Smooth muscle cell of the brain vasculature (primary cell): ENCODE data around the gene SELENOP.
"Not testable (repeated sequence)": the region's sequence is repeated elsewhere in the genome, so short reads cannot be mapped to it uniquely, and the experiment has no call there.

ENCODE experiments used
- DNase-seq: peaks from one replicate; pipeline ENCODE4 v3.0.0-alpha.2; 2012; ENCODE audit warnings: low read depth, low spot score

Gene SELENOP

GRCh38 chr5:42826757-42827515 lies 15.2 kb upstream of the SELENOP start:
- no peak for DNase-seq

GRCh38 chr5:42825422-42826148 lies 13.9 kb upstream of the SELENOP start:
- no peak for DNase-seq

DNA sequence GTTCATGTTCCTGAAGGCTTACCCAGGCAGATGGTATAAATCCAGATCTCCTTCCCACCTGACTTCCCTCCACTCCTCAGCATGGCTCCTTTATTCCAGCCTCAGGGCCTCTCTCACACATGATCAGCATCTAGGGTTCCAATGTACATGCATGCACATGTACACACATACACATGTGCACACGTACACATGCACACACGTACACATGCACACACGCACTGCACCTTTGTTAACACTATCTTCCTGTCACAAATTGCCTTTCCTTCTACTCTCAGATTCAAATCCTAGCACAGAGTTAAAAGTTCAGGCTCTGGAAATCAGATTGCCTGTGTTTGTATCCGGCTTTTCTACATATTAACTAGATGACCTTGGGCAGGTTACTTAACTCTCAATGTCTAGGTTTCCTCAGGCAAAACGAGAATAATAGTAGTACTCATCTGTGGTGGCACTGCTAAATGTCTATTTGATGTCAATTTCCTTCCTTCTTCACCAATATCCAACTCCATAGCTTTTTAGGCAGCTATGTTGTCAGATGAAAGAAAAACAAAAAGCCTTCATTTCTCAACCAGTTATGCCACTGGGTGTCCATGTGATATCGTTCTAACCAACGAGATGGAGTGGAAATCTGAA lies 12.8 kb upstream of the SELENOP start:
- DNase-seq: no peak

DNA sequence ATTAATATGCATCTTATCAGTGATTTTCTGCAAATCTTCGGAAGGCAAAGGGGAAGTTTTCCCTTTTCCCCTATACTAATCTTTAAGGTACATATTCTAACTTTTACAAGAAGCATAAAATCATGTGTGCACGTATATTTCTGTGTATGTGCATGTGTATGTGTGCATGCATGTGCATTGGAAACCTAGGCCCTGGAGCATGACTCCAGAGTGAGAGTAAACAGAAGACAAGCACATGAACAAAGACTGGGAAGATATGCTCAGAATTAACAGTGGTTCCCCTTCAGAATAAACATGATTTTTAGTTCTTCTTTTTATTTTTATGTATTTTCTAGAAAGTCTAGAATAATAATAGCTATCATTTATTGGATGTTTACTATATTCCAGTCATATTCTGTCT lies 10.9 kb upstream of the SELENOP start:
- DNase-seq: no peak

GRCh38 chr5:42819745-42820144 lies 8.1 kb upstream of the SELENOP start:
- no peak for DNase-seq

- DNase-seq: not testable (repeated sequence)
Observed at GRCh38 chr5:42816546-42816945, 4.9 kb upstream of the SELENOP start.

DNA sequence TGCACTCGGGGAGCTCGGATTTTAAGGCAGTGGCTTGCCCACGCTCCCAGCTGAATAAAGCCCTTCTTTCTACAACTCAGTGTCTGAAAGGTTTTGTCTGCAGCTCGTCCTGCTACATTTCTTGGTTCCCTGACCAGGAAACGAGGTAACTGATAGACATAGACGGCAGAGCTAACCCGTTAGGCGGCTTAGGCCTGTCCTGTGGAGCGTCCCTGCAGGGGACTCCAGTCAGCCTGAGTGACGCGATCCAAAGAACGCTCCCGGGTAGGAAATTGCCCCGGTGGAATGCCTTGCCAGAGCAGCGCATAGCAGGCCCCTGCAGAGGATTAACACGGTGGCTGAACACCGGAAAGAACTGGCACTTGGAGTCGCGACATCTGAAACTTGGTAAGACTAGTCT lies 1.8 kb upstream of the SELENOP start:
- DNase-seq: no peak

- no peak for DNase-seq
Observed at GRCh38 chr5:42812620-42813019, 928 bp upstream of the SELENOP start.

GRCh38 chr5:42810834-42811590 lies 680 bp downstream of the SELENOP start:
- DNase-seq: no peak

GRCh38 chr5:42808888-42809611 lies 2.6 kb downstream of the SELENOP start:
- no peak for DNase-seq

DNA sequence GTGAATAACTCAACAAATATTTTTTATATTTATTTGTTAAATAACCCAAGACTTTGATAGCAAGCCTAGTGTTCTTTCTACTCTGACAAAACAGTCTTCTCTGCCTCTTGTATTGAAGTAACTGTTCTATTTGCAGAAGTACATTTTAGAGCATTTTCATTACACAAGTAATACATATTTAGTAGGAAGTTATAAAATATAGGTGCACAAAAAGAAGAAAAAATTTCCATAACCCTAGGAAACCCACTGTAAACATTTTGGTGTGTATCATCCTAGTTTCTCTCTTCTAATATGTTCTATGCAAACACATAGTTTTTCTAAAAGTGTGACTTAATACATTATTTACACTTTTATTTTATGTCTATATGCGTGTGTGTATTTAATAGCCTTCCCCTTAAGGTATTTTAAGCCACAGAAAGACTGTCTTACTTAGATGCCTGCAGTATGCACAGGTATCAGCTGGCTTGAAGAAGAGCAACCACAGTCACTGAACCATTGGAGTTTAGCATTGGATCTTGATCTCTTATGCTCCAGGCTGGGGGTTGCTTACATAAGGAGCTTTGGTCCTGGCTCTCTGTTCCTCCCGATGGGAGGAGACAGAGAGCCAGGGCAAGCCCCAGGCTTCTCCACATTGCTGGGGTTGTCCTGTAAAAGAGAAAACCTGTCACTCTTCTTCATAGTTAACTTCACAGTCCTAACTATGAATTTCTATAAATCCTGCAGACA lies 3.8 kb downstream of the SELENOP start:
- DNase-seq: no peak

- no peak for DNase-seq
Observed at GRCh38 chr5:42806701-42807262, 4.9 kb downstream of the SELENOP start.

- DNase-seq: no peak
Observed at GRCh38 chr5:42806004-42806700, 5.5 kb downstream of the SELENOP start.

DNA sequence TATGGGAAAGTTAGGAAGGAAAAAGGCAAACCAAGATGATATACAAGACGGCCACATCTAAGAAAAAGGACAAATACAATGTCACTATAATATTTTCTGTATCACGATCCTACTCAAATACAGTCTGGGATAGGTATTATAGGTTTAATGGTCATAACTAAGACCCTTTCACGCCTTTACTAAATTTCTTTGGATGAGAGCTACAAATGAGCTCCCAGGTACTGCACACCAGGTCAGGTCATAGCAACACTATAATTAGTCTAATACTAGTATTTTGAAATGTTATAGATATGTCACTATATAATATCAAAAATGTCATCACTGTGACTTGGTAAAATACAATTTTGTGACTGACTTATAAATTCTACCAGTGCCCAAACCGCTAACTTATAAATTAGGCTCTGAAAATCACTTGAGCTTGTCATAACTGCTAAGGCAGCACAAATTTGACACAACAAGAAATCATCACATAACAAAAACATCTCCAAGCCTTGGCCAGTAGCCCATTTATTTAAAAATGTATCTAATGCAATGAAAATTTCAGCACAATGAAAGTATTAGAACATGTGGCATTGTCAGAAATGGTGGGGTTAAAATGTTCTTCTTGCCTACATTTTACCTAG lies 6.9 kb downstream of the SELENOP start:
- DNase-seq: no peak

- no peak for DNase-seq
Observed at GRCh38 chr5:42801516-42802166, 10.1 kb downstream of the SELENOP start.

DNA sequence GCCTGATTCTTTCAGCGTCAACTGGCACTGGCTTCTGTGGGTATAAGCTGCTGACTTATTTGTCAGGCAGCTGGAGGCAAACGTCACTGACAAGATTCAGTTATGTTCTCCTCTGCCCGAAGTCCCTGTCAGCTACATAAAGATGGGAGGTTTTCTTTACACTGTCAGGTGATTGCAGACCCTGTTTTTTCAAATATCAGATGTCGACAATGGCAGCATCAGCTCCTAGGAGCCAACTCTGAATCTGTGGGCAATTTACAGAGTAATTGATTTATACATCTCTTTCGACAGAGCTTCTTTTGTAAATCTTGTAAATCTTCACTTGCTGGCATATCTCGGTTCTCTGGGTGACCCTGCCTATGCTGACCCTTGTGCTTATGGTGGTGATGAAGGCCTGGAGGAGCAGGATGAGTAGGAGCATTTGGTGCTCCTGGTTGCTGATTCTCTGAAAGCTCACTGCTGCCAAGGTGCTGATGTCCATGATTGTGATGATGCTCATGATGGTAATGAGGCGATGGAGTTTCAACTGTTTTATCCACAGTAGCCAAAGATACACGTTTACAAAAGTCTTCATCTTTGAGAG lies 10.9 kb downstream of the SELENOP start:
- no peak for DNase-seq

DNA sequence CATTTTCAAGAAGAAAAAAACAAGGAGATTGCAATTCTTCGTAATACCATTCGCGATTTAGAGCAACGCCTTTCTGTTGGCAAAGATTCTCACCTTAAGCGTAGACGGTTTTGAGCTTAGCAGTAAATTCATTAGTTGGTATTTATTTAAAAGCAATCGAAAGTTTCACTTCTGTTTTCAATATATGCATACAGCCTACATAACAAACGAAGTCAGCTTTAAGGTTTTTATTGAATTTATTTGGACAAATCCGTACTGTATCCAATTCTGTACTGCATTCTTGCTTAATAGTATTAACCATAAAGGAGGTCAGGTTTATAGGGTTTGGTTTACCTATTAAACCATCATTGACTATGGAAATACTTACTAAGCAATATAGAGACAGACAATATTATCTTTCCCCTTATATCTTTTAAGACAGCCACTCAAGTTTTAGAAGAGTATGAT lies 12.0 kb downstream of the SELENOP start:
- no peak for DNase-seq

- no peak for DNase-seq
Observed at GRCh38 chr5:42799241-42799608, 12.5 kb downstream of the SELENOP start.
